Left lobe of liver (tissue), 2 donors: ENCODE data around the gene MYO3A. TPM values are rescaled to one million over a fixed set of nuclear protein-coding genes. Genes with fewer than 3 reads are reported as not detected.
A peak's percentile ranks its signal among the peaks of the same experiment; 100 is the strongest.

Experiments
- ATAC-seq: fragments of 200-7000 bp; cut with Tn5 transposase; one replicate; pipeline ENCODE4 v1.9.1; 2020; ENCODE audit warnings: mild to moderate bottlenecking, moderate library complexity
- DNase-seq: peaks from one replicate; pipeline ENCODE4 v3.0.0-alpha.2; 2020; ENCODE audit warnings: low spot score
- total RNA-seq: library from RNA; stranded (reverse); gene quantifications from one replicate; pipeline ENCODE4 v1.2.1, GENCODE V29; 2021
- donor health status: DM: no; HTN: no; CAD: no; lungs with moderate emphysema.
- donor health status: DM: no; HTN: yes; CAD: no.

Gene MYO3A
- total RNA-seq, 1 donor from 2014 or later: 0.10 TPM

DNA sequence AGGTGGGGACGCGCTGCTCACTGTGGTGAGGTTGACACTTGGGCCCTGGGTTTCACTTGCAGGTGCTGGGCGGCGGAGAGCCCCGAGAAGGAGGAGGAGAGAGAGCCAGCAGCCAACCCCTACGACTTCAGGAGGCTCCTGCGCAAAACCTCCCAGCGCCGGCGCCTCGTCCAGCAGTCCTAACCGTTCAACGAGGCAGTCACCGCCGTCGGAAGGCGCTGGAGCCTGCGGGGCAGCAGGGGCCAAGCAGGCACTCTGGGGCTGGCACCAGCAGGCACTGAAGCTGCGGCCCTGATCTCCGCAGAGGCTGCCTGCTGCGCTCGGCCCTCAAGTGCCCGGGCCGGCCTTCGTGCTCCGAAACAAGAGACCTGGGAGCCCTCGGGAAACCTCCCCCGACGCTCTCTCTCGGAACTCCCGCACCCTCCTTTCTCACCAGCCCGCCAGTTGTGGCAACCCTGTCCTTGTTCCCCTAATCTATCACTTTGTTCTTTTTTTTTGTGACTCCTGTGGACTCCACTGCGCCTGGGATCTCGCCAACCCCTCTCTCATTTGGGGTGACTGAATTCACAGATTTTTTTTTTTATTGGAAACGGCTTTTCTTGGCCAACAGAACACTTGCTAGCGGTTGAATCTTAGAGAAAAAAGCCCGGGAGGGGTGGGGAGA, 277.9 kb downstream of the MYO3A start:
- no peak for ATAC-seq
- DNase-seq: no peak

DNA sequence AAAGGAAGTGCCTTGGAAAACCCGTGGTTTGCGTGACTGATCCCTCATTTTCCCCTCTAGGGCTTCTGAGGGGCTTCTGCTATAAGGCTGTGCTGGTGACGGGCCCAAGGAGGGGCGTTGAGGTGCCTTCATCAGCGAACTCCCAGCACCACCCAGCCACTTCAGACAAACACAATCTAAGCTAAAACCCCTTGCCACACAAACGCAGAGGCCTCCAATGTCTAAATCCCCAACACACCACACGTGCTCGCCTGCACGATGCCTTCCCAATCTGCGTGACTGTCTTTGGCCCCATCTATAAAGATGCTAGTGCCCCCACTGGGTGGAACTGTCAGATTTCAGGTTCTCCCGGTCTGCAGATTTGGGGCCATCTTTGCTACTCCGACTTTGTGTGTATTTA, 278.5 kb downstream of the MYO3A start:
- DNase-seq (no peak), ATAC-seq (no peak)

DNA sequence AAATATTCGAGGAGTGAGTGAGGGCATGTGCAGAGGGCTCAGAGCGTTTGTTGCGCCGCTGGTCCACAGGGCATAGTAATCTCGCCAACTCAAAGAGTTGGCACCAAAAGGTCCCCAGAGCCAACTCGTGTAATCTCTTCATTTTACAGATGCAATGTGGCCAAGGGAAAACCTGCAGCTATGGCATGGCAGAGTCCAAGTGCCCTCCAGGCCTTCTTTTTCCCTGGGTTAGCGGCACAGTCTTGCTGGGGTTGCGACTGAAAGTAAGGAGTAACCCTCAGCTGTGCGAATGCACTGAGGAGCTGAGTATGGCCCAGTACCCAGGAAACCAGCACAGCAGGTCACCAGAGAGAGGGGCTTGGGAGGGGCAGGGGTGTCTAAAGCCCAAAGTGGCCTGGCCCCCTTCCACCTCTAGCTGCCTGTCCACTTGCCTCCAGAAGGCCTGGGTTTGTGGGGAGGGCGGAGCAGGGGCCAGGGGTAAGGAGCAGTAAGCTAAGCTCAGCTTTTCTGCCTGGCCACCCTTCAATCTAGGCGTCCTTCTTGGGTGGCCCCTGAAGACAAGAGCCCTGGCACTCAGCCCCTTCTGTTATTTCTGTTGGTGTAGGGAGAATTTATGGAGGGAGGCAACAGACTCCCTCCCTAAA, 279.2 kb downstream of the MYO3A start:
- ATAC-seq (no peak), DNase-seq (no peak)

DNA sequence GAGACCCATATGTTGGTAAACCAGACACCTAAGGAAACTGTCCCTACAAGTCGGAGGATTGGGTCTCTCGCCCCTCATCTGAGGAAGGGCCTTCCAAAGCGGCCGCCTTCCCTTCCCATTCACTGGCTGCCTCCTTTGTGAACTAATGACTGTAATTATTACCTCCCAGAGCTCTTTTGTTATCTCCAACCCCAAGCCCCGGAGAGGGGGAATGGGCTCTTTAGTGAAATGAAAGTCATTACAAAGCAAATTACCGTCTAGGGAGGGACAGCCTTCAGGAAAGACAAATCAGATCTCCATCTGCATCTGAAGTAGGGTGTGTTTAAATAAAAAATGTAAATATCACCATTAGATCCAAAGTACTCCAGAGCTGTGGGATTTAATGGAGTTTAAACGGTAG, 280.0 kb downstream of the MYO3A start:
- no peak for ATAC-seq
- no peak for DNase-seq

DNA sequence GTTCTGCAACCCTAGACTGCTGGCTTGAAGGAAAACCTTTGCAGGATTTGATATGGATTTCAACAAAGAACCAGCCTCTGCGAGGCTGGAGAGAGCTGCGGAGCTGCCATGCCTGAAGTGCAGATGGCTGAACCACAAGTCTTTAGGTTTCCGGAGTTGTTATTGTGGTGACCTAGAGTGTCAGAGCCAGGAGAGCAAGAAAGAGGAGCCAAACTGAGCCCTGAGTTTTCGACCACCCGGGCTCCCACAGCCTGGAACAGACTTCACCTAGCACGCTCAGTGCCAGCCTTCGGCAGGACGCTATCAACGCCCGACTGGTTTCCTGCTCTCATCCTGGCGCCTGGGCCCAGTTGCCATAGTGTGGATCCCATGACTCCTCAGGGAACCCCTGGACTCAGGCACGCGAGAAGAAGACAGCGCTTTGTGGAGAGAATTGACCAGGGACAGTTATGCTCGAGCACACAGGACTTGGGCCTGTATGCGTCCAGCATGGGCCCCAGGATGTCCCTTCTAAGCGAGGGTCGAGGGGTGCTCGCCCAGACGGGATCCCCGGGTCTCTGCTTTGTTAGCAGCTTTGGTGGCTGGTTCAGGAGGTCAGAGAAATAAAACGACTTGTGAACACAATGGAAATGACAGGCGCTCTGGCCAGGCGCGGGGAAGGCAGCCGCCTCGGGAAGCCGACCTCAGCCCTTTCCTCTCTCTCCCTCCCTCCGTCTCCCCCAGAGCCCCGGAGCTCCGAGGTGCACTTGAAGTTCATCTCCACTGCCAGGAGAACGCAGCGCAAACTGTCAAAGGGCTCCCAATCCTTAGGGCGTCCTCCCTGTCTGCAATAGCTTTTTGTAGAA, 280.7 kb downstream of the MYO3A start:
- no peak for DNase-seq
- ATAC-seq: no peak

DNA sequence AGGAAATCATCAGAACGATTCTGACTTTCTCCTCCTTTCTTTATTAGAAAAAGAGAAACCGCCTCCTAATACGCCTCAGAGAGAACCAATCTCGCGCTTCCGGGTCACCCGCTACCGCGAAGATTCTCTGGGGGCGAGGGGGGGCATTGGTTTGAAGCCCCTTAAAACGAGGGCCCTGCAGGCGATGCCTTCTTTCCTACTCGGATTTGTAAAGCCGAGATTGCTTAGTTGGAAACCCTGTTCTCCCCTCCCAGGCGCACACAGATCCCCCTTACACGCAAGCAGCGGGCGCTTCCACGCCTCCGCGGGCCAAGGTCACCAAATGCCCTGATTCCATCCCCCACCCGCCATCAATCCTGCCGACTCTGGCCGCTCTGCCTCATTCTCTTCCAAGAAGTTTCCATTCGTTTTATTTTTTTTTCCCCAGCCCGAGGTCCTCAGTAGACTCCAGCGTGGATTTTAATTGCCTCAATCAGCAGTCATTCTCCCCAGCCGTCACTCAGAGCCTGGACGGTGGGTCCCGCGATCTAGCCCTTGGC, 281.4 kb downstream of the MYO3A start:
- ATAC-seq: no peak
- no peak for DNase-seq

DNA sequence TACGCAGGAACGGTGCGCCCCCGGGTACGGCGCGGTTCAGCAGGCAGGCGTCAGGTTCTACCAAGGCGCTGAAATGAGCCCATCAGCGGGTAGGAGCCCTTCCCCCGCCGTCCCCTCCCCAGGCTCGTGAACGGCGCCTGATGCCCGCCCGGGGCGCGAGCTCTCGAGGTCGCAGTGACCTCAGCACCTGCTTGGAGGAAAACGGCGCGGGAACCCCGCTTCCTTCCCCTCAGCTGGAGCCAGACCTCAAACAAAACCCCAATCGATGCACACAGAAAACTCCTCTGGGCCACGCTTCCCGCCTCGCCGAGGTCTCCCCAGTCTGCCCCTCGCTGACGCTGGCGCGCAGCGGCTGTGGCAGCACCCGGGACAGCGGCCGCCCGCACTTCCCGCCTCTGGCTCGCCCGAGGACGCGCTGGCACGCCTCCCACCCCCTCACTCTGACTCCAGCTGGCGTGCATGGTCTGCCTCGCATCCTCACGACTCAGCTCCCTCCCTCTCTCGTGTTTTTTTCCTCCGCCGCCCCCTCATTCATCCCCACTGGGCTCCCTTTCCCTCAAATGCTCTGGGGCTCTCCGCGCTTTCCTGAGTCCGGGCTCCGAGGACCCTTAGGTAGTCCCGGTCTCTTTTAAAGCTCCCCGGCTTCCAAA, 282.0 kb downstream of the MYO3A start:
- ATAC-seq (peak; percentile 60), DNase-seq (no peak)

DNA sequence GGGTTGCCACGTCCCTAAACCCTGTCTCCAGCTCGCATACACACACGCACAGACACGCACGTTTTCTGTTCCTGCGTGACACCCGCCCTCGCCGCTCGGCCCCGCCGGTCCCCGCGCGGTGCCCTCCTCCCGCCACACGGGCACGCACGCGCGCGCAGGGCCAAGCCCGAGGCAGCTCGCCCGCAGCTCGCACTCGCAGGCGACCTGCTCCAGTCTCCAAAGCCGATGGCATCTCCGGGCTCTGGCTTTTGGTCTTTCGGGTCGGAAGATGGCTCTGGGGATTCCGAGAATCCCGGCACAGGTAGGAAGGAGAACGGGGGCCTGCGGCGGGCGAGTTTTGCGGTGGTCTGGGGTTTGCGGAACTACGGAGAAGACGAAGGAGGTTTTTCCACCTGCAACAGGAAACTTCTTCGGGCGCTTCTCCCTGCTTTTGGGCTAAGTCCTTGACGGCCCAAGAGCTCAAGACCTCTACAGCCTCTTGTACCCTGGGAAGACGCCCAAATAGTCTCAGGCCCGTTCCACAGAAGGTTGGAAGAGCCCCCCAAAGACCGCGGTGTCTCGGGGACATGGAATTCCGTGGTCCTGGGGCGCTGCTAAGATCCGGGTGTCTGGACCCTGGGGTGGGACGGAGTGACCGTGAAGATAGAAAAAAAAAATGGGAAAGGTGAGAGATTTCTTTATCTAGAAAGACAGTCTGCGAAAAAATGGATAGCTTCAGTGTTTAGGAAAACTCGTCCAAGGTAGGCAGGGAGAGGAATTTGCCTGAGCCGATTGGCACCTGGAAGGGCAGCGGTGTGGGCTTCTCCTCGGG, 282.8 kb downstream of the MYO3A start, which contains the start of gene GAD2:
GAD2 (plus strand) TSS at position 190 of the 811 bp plus-strand sequence; CDS start at position 226, 36 bp downstream.
- no peak for ATAC-seq

DNA sequence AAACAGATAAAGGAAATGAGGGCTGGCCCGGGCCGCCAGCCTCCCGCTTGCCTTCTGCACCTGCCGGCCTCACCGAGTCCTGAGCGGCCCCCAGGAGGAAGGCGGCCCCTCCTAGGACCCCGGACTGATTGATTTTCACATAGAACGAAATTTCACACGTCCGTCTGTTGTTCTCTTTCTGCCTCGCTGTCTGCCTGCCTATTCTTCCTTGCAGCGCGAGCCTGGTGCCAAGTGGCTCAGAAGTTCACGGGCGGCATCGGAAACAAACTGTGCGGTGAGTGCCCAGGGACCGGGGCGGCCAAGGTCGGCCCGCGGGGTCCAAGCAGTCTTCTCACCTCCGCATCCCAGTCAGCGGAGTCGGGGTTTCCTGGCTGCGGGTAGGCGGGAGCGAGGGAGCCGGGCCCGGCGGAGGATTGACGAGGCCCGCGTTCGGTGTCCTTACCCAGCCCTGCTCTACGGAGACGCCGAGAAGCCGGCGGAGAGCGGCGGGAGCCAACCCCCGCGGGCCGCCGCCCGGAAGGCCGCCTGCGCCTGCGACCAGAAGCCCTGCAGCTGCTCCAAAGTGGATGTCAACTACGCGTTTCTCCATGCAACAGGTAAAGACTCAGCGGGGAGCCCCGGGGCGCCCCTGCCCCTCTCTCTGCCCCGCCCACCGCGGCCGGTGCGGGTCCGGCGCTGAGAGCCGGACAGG, 283.5 kb downstream of the MYO3A start:
- DNase-seq: no peak
- peak; percentile 30 for ATAC-seq

More for the DNA sequence above, 282.8 kb downstream of the MYO3A start, which contains the start of gene GAD2:
- no peak for DNase-seq

DNA sequence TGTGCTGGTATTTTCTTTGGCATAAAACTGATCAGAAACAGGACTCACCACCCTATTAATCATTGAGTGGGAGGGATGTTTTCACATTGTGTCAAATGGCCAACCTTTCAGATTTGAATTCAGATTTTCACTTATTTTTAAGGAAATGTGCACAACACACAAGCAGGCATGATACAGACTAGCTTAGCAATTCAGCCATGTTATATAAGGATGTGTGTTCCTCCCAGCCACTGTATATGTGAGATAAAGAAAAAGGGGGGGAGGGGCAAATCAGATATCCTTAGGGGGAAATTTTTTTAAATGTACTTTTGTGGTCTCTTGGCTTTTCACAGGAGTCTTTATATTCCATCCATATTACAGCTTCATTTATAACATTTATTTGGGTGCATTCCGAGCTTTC, 285.6 kb downstream of the MYO3A start:
- no peak for DNase-seq
- no peak for ATAC-seq

DNA sequence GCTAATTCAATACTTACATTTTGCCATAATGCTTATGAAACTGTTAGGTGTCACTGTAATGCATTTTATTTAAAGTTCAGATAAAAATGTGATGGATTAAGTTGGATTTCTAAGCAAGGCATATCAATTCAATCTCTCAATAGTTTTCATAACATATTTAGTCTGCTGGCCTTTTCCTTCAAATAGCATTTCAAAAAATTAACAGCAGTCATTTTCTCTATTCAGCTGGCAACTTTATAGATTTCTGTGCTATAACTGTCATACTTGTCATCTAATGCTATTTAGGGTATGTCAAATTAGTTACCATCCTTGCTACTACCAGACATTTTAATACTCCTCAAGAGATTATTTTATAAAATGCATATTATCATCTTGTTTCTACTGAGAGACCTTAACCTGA, 286.9 kb downstream of the MYO3A start:
- ATAC-seq: no peak

DNA sequence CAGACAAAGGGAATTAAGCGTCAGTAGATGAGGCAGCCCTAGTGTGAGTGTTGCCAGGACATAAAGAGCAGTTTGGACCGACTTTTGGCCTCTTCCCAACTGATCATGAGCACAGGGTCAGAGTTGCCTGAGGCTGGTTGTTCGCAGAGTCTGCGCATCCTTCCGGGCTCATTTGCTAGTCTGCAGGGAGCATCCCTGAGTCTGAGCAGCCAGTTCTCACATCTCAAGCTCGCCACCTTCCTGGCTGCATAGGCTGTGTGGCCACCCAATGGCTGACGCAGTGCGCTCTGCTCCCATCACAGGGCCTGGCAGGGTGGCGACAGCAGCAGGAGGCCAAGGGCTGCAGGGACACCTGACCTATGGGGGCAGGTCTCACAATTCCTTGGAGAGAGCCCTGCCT, 287.5 kb downstream of the MYO3A start:
- DNase-seq (no peak), ATAC-seq (no peak)

More for the DNA sequence above, 286.9 kb downstream of the MYO3A start:
- no peak for DNase-seq

DNA sequence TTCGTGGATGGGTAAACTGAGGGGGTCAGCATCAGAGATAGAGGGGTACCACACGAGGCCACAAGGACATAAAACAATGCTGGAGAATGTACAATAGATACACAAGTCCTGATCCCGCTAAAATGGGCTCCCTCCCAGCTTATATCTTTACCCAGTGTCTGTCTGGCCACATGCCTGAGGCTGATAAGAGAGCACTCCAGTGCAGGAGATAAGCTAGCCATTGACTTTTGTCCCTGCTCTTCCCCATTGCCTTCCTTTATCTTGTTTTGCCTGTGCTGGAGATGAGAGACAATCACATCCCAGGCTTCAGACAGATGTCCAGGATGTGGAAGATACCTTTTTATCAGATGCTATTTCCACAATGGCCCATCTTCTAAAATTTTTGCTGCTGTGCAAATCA, 288.5 kb downstream of the MYO3A start:
- ATAC-seq (no peak), DNase-seq (no peak)

DNA sequence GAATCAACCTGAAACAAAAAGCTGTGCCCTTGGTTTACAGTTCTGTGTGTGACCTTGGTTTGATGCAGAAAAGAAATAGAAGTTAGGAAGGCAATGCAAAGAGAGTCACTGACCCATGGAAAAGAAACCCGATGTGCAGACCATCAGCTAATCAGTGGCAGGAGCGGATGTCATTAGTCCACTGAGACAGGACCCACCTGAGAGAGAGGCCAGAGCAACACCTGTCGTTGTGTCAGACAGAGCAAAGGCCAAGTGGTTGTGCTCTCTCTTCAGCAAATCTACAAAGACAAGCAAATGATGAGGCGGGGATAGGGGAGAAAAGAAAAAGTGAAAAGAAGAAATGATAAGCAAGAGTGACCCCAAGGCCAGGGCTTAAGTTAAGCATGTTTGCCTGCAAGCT, 291.3 kb downstream of the MYO3A start:
- no peak for DNase-seq
- no peak for ATAC-seq

DNA sequence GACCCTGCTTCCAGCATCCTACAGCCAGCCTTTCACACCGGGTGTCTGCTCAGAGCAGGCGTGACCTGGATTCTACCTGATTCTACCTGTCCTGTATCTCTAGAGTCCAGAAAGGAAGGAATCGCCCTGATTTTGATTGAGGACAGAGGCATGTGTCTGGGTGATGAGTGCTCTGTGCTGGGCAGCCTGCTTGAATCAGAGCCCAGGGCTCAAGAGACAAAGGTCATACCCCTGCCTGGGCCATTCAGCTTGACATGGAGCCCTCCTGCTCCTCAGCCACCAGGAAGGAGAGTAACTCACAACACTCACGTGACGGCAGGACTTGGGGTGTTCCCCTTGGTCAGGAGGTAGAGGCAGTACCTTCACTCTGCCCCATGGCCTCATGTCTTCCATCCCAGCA, 293.8 kb downstream of the MYO3A start:
- ATAC-seq: no peak

DNA sequence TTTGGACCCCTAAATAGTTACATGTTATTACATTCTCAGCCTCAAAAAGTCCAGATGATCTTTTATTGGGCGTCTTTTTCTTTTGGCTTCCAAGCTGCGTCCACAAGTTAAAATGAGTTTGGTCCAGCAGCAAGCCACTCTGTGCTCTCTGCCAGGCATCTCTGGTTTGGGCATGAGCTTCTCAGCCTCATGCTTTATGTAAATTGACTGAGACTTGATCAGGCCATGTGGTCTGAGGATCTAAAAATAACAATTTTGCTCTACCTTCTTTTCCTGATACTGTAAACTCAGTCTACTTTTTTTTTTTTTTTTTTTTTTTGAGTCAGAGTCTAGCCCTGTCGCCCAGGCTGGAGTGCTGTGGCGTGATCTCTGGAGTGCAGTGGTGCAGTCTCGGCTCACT, 298.1 kb downstream of the MYO3A start:
- DNase-seq (no peak), ATAC-seq (no peak)

More for the DNA sequence above, 293.8 kb downstream of the MYO3A start:
- no peak for DNase-seq

DNA sequence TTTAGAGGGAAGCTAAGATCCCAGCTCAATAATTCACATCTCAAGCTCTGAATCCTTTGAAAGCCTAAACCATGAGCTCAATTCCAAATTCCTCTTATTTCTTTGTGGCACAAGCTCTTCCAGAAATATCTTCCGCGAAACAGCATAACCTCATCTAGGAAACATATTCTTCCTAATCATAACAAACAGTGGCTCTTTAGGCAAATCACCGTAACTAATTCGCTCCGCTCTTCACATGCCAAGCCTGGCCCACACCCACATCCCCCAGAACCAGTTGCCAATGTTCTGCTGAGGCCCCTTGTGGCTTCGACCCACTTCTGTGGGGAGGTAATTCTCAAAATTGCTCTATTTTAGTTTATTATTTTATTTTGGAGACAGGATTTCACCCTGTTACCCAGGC, 301.7 kb downstream of the MYO3A start:
- no peak for ATAC-seq
- no peak for DNase-seq

DNA sequence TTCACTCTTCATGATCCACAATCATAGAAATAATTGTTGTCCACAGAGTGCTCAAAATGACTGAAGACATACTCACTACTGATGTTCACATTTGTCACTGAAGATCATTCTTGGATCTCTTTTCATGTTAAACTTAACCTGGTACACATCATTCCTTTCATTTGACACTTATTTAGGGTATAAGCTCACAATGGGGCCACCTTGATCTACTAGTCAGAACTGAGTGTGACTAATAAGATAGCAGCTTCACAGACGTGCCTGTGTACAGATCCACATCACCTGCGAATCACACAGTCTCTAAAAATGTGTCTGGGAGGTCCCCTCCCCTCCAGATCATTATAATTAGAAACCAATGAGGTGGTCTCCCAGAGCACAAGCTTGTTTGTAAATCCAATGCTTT, 304.3 kb downstream of the MYO3A start:
- DNase-seq (no peak), ATAC-seq (no peak)

DNA sequence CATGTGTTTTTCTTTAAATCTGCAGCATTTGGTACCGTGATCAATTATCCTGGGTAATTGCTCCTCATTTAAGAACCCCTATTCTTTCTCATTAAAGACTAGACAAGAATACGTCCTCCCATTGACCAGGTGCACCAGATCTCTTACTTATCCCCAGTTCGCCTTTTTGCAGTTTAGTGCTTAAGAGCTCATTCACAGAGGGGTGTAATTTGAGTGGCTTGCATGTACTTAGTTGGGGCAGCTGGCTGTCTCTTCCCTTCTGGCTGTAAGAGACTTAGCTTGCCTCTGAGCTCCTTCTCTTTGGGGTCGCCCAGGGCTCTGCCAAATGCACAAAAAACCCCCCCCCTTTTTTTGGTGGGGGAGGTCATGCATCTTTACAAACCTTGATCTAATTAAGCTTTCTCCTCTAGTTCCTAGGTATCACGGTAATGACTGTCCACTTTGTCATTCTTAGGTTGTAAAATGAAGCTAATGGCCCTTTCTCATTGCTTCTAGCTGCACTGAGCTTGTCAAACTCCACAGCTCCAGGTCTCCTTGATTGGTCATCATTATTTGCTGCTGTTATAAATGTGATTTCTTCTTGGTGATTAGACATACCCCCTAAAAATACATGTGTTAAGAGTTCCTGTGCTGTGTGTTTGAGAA, 308.8 kb downstream of the MYO3A start:
- DNase-seq: no peak
- no peak for ATAC-seq
